GM04503 (cell line): ENCODE results near the gene MFAP5.

Source experiments
- DNase-seq: peaks from one replicate; pipeline ENCODE4 v3.0.0-alpha.2; 2012; ENCODE audit warnings: low read depth

The MFAP5 gene, protein sequence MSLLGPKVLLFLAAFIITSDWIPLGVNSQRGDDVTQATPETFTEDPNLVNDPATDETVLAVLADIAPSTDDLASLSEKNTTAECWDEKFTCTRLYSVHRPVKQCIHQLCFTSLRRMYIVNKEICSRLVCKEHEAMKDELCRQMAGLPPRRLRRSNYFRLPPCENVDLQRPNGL

DNA sequence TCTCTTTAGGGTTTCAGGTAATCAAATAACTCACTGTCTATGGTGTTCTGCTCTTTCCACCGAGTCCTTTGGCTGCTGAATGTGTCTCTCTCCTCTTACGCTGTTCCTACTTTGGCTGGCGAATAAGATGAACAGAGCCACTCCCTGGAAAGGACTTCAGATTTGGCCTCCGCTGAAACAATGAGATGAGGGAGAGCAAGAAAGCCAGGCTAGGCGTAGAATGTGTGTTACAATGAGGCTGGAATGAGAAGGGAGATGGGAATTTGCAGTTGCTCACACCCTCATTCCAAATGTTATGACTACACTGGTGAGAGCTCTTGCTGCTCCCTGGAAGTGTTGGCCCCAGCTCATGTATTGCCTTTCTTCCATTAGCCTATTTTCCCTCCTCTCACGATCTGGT, at the start of gene MFAP5:
MFAP5 (minus strand) TSS at position 234 of the 400 bp plus-strand sequence. CDS start 722 bp downstream, outside the sequence.
- DNase-seq: peak; percentile 68

DNA sequence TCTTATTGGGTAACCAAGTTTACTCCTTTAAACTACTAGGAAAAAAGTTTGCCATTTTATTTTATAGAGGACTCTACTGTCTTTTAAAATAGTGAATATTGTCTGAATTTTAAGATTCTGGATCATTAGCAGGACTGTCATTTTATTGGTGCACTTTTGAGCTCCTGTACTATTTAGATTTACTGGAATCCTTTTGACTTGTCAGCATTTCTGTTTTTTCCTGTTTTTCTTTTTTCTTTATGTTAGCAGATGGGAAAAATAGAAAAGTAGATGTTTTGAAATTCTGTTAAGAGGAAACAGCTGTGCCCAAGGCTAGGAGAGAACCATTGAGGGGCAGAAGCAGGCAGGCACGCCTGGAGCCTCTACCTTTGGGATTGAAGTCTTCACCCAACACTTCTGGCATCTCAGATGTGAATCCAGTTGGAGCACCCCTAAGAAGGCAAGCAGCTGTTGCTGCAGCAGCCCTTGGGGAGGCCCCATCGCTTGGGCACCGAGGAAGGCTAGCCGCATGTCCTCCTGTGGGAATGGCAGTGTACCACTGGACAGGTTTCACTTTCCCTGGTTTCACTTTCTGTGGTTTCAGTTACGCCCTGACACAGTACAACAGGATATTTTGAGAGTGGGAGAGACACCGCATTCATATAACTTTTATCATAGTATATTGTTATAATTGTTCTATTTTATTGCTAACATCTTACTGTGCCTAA, 46.7 kb upstream of the MFAP5 start:
- no peak for DNase-seq

DNA sequence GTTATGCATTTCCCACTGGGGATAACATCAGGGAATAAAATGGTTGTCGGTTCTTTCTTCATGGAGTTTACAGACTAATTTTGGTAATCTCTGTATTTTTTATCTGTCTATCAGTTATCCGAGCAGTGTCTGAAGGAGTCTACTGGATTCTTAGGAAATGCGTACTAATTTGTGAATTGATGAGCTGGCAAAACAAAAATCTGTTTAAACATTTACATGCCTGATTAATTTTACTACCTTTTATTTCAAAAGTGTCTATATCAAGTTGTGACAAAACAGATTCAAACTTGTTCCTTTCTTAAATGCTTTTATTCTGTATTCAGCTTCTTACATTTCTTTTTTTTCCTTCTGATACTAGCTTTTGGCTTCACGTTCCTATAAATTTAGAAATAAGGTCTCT, 39.5 kb upstream of the MFAP5 start:
- no peak for DNase-seq

DNA sequence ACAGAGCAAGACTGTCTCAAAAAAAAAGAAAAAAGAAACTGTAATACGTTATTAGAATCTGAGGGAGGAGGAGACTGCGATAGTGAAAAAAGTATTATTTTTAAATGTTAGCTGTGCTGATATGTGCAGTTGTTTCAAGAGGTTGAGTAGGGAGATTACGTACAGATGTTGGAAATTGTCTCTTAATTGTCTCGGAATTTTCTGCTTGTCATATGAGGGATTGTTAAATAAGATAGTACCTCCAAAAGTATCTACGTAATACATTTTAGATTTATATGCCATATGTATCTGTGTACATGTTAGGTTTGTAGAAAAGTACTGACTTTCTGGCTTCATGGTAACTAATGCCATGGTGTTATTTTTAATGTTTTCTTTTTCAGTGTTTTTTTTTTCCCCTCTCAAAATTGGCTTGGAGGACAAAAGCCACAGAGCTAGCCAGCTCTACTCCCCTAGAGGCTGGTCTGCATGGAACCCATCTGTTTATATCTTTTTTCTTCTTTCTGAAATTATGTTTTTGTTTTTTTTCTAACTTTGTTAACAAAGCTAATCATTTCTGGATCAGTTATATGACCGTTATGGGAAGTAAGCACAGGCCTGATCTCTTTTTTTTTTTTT, 38.5 kb upstream of the MFAP5 start:
- DNase-seq: no peak

GRCh38 chr12:8699714-8700113, 37.1 kb upstream of the MFAP5 start:
- DNase-seq: no peak

- DNase-seq: no peak
Measured at GRCh38 chr12:8698879-8699278, 36.3 kb upstream of the MFAP5 start.

DNA sequence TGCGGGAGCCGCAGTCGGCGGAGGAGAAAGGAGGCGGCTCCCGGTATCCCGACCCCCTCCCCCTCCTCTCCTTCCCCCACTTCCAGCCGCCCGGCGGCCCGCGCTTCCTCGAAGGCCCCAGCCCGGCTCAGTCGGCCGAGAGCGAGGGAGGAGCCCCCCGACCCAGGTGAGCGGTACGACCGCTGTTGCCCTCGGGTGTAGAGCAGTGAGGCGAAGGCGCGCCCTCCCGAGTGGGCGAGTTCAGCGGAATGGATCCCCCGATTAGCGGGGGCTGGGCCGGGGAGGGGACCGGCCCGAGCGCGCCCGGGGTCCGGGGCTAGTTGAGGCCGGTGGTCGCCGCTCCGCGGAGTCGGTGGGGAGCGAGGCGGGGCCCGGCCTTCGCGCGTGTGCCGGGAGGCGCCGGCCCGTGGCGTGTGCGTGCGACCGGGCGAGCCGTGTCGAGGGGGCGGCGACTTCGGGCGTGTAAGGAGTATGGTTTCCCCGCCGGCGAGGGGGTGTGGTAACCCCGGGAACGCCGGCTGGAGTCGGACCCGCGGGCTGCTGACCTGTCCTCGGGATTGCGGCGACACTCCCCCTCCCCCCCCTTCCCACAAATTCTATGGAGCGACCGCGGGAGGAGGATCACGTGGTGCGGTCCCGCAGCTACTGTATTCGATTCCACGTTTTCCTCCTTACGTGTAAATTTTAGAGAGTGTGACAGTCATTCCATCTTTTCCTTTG, 35.7 kb upstream of the MFAP5 start:
- DNase-seq: no peak

DNA sequence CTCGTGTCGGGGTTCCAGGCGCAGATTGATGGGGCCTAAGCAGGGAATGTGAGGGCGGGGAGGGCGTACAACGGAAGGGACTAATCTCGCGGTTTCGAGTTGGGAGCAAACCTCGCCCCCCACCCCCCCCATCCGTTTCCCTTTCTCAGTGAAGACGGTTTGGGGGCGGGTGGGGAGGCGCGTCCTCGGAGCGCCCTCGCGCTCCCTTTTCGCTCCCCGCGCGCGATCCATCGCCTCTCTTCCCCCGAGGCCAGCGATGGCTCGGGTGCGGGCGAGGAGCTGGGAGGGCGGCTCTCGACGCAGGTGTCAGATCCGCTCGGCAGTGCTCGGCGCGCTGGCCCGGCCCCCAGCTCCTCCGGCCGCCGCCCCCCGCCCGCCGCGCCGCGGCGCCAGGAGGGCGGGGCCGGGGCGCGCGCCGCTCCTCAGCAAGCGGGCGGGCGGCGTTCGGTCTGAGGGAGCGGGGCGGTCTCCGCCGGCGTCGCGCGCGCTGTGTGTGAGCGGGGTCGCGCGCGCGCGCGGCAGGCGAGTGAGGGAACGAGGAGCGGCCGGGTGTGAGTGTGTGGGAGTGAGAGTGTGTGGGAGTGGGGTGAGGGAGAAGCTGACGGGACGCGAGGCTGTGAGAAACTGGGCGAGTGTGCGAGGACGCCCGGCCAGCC, 35.0 kb upstream of the MFAP5 start, which contains the start of gene RIMKLB:
RIMKLB (plus strand) TSS at position 516 of the 656 bp plus-strand sequence. CDS start 15,876 bp downstream, outside the sequence.
- DNase-seq: no peak

DNA sequence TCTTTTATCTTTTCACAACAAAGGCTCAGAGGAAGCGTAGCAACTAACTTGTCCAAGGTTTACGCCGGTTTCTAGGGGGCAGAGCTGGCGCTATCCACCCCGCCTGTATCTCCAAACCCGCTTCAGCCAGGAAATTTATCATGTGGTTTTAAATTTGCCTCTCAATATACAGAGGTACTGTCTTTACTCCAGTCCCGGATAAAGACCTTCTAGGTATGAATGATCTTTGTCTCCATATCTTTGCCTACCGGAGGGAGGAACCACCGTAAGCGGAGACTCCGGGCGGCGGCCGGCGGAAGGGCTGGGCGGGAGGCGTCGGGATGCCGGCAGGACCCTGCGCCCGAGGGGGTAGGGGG, 34.5 kb upstream of the MFAP5 start:
- DNase-seq: no peak

- DNase-seq: no peak
Measured at GRCh38 chr12:8696442-8697090, 33.9 kb upstream of the MFAP5 start.

- no peak for DNase-seq
Measured at GRCh38 chr12:8695116-8695515, 32.5 kb upstream of the MFAP5 start.

GRCh38 chr12:8692573-8692972, 29.9 kb upstream of the MFAP5 start:
- DNase-seq: no peak

DNA sequence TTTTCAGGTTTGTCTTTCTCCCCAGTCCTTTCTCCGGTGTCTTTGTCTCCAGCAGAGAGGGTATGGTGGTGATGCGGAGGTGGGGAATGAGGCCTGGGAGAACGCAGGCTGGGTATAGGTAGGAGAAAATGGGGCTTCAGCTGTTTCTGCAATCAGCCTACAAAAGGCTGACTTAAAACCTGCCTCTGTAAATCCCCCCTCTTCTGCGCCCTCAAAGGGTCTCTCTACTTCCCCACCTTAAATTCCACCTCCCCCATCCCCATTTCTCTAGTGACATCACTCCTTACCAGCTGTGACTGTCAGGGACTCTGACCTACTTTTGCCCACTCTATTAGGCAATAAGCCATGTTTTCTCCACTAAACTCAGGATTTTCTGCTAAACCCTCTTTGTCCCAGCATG, 27.1 kb upstream of the MFAP5 start:
- DNase-seq: no peak

DNA sequence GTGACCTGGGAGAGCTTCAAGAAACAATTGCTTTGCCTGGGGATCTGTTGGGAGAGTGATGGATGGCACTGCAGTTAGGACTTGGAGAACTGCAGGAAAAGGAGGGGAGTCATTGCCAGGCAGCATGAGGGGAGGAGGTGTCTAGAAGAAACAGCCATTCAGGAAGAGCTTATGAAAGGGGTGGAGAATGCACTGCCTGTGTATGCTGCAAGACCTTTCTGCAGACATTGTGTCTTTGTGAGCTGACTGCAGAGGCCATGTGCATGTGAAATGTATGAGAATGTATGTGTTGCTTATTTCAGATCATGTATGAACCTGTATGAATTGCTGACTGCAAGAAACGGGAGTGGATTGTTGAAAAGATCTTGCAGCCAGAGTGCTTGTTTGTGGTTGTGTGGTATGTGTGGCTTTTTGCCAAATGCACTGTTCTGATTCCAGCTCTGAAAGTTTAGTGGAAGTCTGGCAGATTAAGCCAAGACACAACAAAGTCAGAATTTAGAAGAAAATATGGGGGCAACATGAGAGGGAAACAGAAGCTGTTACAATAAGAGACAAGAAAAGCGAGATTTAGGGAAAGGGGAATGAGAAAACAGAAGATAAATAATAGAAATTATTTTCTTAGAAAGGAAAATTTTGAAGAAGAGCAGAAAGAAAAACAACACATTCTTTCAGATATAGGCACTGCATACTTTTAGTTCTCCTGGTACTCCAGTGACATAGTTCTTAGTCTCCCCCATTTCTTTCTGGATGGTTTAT, 25.4 kb upstream of the MFAP5 start:
- no peak for DNase-seq

DNA sequence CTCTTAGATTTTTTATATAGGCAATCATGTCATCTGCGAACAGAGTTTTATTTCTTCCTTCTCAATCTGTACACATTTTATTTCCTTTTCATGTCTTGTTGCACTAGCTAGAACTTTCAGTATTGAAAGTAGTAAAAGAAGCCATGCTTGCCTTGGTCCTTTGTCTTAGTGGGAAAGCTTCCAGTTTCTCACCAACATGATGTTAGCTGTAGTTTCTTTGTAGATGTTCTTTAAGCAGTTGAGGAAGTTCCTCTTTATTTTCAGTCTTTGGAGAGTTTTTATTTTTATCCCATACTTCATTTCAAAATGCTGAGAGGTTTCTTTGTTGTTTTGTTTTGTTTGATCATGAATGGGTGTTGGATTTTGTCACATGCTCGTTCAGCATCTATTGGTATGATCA, 22.4 kb upstream of the MFAP5 start:
- DNase-seq: no peak

DNA sequence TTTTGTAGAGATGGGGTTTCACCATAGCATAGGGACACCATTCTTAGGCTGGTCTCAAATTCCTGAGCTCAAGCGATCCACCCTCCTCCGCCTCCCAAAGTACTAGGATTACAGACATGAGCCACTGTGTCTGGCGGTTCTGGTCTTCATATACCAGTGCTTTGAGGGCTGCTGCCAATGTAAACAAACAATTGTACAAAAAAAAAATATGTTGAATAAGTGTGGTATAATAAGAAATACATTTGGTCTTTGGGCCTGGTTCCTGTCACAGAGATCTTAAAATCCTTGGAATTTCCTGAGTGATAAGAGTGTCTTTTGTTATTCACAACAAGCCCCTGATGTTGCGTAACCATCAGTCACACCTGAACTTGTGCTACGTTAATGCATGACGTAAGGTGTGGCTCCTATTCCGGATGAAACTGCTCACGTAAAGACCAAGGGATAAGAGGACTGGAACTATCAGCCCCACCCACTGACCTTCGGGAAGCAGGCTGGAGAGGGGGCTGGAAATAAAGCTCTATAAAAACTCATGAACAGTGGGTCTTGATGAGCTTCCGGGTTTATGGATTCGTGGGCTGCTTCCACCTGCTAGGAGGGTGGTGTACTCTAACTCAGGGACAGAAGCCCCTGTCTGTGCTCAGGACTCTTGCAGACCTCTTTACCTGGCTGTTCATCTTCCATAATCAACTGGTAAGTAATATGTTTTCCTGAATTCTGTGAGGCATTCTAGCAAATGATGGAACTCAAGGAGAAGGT, 18.7 kb upstream of the MFAP5 start:
- no peak for DNase-seq

DNA sequence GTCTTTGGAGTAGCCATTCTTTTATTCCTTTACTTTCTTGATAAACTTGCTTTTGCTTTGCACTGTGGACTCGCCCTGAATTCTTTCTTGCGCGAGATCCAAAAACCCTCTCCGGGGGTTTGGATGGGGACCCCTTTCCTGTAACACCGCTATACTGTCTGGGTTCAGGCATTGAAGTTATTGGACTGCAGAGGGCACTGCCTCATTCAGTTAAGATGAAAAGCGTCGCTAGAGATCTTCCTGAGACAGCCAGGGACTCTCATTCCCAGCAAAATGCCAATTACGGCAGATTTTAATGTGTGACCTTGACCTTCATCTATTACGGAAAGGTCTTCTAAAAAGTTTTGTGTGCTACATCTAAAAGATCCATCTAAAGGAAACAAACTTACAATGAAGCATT, 17.9 kb upstream of the MFAP5 start:
- DNase-seq: no peak

DNA sequence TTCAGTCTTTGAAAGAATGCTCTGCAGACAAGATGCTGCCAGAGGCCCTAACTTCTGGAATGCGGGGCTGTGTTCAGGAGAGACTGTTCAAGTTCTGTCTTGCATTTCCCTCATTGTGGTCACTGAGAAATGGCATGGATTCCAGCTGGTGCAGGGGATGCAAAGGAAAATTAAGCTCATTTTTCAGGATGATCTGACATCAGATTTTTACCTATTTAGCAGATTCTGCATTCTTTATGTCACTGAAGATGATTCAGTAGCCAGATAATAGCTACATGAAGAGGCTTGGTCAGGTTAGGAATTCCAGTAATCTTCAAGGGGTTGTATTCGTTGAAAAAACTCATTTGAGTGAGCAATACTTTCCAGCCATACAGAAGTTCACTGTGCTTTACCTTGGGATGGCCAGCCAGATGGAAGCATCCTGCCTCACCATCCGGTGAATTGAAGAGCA, 16.1 kb upstream of the MFAP5 start:
- no peak for DNase-seq

GRCh38 chr12:8677362-8677761, 14.7 kb upstream of the MFAP5 start:
- no peak for DNase-seq

- no peak for DNase-seq
Measured at GRCh38 chr12:8676651-8677050, 14.0 kb upstream of the MFAP5 start.
